G401.6 (cell line): ENCODE results near the gene GALNT2.

Source experiments
- FAIRE-seq: peaks from 2 replicates; lab custom pipeline; 2012; peaks lifted over from hg19 to GRCh38; lab: Jason Lieb, UNC

Gene GALNT2

GRCh38 chr1:230050973-230051735 is 15.9 kb upstream of the GALNT2 start:
- FAIRE-seq = no peak

GRCh38 chr1:230052018-230052417 is 15.0 kb upstream of the GALNT2 start:
- no peak for FAIRE-seq

GRCh38 chr1:230052665-230053064 is 14.4 kb upstream of the GALNT2 start:
- FAIRE-seq = no peak

GRCh38 chr1:230054092-230054749 is 12.8 kb upstream of the GALNT2 start:
- no peak for FAIRE-seq

GRCh38 chr1:230056098-230056497 is 10.9 kb upstream of the GALNT2 start:
- no peak for FAIRE-seq

GRCh38 chr1:230057100-230057499 is 9.9 kb upstream of the GALNT2 start:
- FAIRE-seq = no peak

GRCh38 chr1:230057681-230058565 is 9.1 kb upstream of the GALNT2 start:
- FAIRE-seq = no peak

GRCh38 chr1:230058626-230059025 is 8.4 kb upstream of the GALNT2 start:
- no peak for FAIRE-seq

GRCh38 chr1:230061801-230062200 is 5.2 kb upstream of the GALNT2 start:
- FAIRE-seq = no peak

- FAIRE-seq = no peak
Measured at GRCh38 chr1:230062521-230062920, 4.5 kb upstream of the GALNT2 start.

- FAIRE-seq = no peak
Measured at GRCh38 chr1:230064283-230064682, 2.8 kb upstream of the GALNT2 start.

- FAIRE-seq = no peak
Measured at GRCh38 chr1:230065161-230065560, 1.9 kb upstream of the GALNT2 start.

- no peak for FAIRE-seq
Measured at GRCh38 chr1:230065571-230065970, 1.5 kb upstream of the GALNT2 start.

- FAIRE-seq = no peak
Measured at GRCh38 chr1:230066031-230066430, 1.0 kb upstream of the GALNT2 start.

- no peak for FAIRE-seq
Measured at GRCh38 chr1:230067419-230067870, 407 bp downstream of the GALNT2 start.

- FAIRE-seq = no peak
Measured at GRCh38 chr1:230067871-230068620, 1.0 kb downstream of the GALNT2 start.

GRCh38 chr1:230068621-230068873 is 1.5 kb downstream of the GALNT2 start:
- FAIRE-seq = no peak

- FAIRE-seq = no peak
Measured at GRCh38 chr1:230068952-230069684, 2.1 kb downstream of the GALNT2 start.

GRCh38 chr1:230069796-230070195 is 2.8 kb downstream of the GALNT2 start:
- no peak for FAIRE-seq

GRCh38 chr1:230070321-230071208 is 3.5 kb downstream of the GALNT2 start:
- FAIRE-seq = no peak

GRCh38 chr1:230071316-230071715 is 4.3 kb downstream of the GALNT2 start:
- no peak for FAIRE-seq
